ENCODE measurements around the gene IL1RAP.

Gene IL1RAP

GRCh38 chr3:190680691-190681090 is 166.8 kb downstream of the IL1RAP start:
- DNase-seq: no peak

GRCh38 chr3:190684776-190685175 is 170.9 kb downstream of the IL1RAP start:
- no peak for DNase-seq

DNA sequence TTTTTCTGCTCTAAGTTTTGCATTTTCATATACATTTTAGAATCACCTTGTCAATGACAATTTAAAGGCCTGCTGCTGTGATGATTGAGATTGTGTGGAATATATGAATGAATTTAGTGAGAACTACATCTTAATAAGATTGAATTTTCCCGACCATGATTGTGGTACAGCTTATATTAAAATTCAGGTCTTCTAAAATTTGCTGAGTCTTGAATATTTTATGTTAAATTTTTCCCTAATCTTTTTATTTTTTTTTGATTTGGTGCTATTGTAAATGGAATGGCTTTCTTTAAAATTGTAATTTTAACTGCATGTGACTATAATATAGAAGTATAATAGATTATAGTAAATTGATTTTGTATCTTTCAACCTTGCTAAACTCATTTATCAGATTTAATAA is 172.1 kb downstream of the IL1RAP start:
- DNase-seq: no peak

- no peak for DNase-seq
Measured at GRCh38 chr3:190690246-190690645, 176.4 kb downstream of the IL1RAP start.

DNA sequence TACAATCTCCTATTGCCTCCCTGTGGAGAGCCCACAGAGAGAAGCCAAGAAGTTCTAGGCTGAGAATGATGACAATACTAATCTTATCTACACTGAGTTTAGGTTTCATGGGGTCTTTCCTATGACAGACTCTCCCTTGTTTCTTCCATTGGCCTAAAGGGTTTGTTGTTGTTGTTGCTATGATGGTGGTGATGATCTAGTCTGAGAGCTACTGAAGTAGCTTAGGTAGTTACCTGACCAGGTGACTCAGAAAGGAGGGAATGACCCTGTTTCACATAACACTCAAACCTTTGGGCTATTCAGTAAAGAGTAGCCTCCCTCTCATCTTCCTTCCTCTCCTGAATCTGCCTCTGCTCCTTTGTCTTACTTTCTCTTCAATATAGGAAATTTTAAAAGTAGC is 178.4 kb downstream of the IL1RAP start:
- DNase-seq: no peak

- DNase-seq: no peak
Measured at GRCh38 chr3:190694335-190695001, 180.6 kb downstream of the IL1RAP start.

DNA sequence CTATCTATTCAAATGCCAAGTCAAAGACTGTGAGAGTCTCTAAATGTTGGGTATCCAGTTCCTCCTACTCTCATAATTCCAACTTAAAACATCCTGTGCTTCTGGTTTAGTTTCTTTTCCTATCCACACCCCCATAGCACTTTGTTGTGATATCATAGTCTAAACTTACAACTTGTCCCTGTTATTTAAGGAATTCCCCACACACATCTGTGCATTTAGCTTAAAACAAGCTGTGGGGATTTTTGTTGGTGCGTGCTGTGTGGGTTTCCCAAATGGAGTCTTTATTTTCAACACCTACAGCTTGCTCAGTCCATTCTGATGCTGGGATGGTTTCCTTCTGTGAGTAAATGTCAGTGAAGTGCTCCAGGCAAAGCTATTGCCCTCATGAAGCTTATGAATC is 181.3 kb downstream of the IL1RAP start:
- DNase-seq: no peak

DNA sequence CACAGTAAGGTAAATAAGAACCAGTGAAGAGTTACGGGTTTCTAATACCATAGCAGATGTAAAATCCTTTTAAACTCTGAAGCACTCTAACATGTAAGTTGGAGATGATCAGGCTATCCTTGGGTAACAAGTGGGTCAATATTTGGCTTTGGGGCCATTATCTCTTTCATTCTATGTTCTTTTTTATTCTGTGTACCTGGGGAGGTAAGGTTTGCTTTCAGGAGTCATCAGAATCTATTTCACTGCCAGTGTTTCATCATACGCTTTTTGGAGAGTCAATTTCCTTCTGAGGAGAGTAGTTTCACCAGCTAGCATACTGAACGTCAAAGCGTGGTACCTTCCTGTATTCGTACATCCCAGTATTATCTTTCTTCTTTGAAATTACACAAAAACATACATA is 182.1 kb downstream of the IL1RAP start:
- DNase-seq: no peak

- no peak for DNase-seq
Measured at GRCh38 chr3:190696777-190697501, 183.1 kb downstream of the IL1RAP start.

DNA sequence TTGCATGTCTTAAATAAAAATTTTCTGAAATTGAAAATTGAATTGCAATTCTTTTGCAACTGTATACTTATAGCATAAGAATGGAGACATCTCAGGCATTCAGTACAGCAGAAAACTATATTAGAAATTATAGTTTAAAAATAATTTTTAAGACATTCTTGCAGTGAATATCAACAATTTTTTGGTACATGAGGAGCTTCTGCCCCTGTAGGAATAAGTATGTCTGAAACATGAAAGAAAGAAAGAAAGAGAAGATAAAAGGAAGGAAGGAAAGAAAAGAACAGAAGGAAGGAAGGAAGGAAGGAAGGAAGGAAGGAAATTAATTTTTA is 183.6 kb downstream of the IL1RAP start:
- DNase-seq: no peak

- no peak for DNase-seq
Measured at GRCh38 chr3:190697901-190698300, 184.0 kb downstream of the IL1RAP start.

DNA sequence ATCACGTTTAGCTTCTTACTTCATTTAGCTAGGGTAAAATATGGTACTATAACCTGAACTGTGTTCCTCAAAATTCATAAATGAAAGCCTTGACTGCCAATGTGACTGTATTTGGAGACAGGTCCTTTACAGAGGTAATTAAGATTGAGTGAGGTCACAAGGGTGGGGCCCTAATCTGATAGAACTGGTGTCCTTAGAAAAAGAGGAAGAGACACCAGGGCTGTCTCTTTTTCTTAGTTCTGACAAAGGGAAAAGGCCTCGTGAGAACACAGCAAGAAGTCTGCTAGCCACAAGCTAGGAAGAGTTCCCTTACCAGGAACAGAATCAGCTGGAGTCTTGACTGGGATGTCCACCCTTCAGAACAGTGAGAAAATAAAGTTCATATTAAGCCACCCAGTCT is 185.9 kb downstream of the IL1RAP start:
- DNase-seq: no peak

DNA sequence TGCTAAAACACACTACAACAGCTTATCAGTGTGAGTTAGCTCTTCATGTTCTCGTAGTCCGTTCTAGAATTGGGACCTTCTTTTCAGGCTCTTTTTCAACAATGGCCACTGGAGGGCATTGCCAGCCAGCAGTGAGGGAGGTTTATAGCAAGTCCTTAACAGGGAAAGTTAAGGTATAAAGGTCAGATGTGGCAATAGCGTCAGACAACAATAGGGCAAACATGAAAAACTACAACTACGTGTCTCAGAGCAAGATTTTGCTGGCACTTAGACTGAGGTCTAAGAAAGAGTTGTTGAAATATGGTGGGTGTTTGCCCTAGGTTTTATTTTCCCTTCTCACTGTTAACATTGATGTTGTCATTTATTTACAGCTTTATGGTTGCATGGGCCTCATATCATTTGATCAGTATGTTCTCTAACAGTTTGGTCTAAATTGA is 187.2 kb downstream of the IL1RAP start:
- DNase-seq: no peak

GRCh38 chr3:190706582-190706981 is 192.7 kb downstream of the IL1RAP start:
- no peak for DNase-seq
